ENCODE data around the gene ATG10.

ATG10 gene

GRCh38 chr5:82150559-82150958 lies 178.7 kb downstream of the ATG10 start:
- Histone ChIP-seq H3K4me3 (ENCODE audit: extremely low read depth, insufficient read depth, low read length, poor library complexity, severe bottlenecking) (no peak overlapping the region), H3K27ac (ENCODE audit: low read depth, low read length, severe bottlenecking) (no peak overlapping the region), H3K4me1 (ENCODE audit: control insufficient read depth, insufficient read depth, low read length, poor library complexity, severe bottlenecking) (peaks cover 15% of the 10 kb centered on the region), H3K36me3 (ENCODE audit: control insufficient read depth, insufficient read depth, low read length) (no peaks in the 10 kb centered on the region), H3K9me3 (ENCODE audit: control insufficient read depth, low read length) (no peaks in the 10 kb centered on the region)
- WGBS, 2 experiments (ENCODE audit: insufficient coverage in 2 of 2): 69 to 100% methylated on average over 1 to 3 of the region's 3 CpGs

- Histone ChIP-seq H3K9me3 (ENCODE audit: control insufficient read depth, low read length) (no peaks in the 10 kb centered on the region), H3K27ac (ENCODE audit: low read depth, low read length, severe bottlenecking) (no peak overlapping the region), H3K36me3 (ENCODE audit: control insufficient read depth, insufficient read depth, low read length) (no peaks in the 10 kb centered on the region), H3K4me1 (ENCODE audit: control insufficient read depth, insufficient read depth, low read length, poor library complexity, severe bottlenecking) (peaks cover 15% of the 10 kb centered on the region), H3K4me3 (ENCODE audit: extremely low read depth, insufficient read depth, low read length, poor library complexity, severe bottlenecking) (no peak overlapping the region)
- WGBS, 2 experiments (ENCODE audit: insufficient coverage in 2 of 2): no CpG with 5 or more reads among the region's 1 CpG
These were observed 179.4 kb downstream of the ATG10 start for GRCh38 chr5:82151204-82151603.

GRCh38 chr5:82151662-82152061 lies 179.8 kb downstream of the ATG10 start:
- peaks cover 19% of the 10 kb centered on the region for H3K4me1 ChIP-seq (ENCODE audit: control insufficient read depth, insufficient read depth, low read length, poor library complexity, severe bottlenecking)
- no peaks in the 10 kb centered on the region for H3K9me3 ChIP-seq (ENCODE audit: control insufficient read depth, low read length)
- no peak overlapping the region for H3K4me3 ChIP-seq (ENCODE audit: extremely low read depth, insufficient read depth, low read length, poor library complexity, severe bottlenecking)
- WGBS, 2 experiments (ENCODE audit: insufficient coverage in 2 of 2): no CpG with 5 or more reads among the region's 1 CpG
- H3K27ac ChIP-seq (ENCODE audit: low read depth, low read length, severe bottlenecking): no peak overlapping the region
- H3K36me3 ChIP-seq (ENCODE audit: control insufficient read depth, insufficient read depth, low read length): no peaks in the 10 kb centered on the region

- peaks cover 21% of the 10 kb centered on the region for H3K4me1 ChIP-seq (ENCODE audit: control insufficient read depth, insufficient read depth, low read length, poor library complexity, severe bottlenecking)
- no peak overlapping the region for H3K4me3 ChIP-seq (ENCODE audit: extremely low read depth, insufficient read depth, low read length, poor library complexity, severe bottlenecking)
- 96 to 100% methylated on average over 2 to 3 of the region's 4 CpGs for WGBS, 2 experiments (ENCODE audit: insufficient coverage in 2 of 2)
- H3K9me3 ChIP-seq (ENCODE audit: control insufficient read depth, low read length): no peaks in the 10 kb centered on the region
- no peaks in the 10 kb centered on the region for H3K36me3 ChIP-seq (ENCODE audit: control insufficient read depth, insufficient read depth, low read length)
- no peak overlapping the region for H3K27ac ChIP-seq (ENCODE audit: low read depth, low read length, severe bottlenecking)
These were observed 181.2 kb downstream of the ATG10 start for GRCh38 chr5:82152978-82153481.

- Histone ChIP-seq H3K4me3 (ENCODE audit: extremely low read depth, insufficient read depth, low read length, poor library complexity, severe bottlenecking) (no peak overlapping the region), H3K36me3 (ENCODE audit: control insufficient read depth, insufficient read depth, low read length) (no peaks in the 10 kb centered on the region), H3K4me1 (ENCODE audit: control insufficient read depth, insufficient read depth, low read length, poor library complexity, severe bottlenecking) (peaks cover 25% of the 10 kb centered on the region), H3K27ac (ENCODE audit: low read depth, low read length, severe bottlenecking) (peak overlapping the region; percentile 46), H3K9me3 (ENCODE audit: control insufficient read depth, low read length) (no peaks in the 10 kb centered on the region)
- whole genome bisulfite sequencing, 2 experiments (ENCODE audit: insufficient coverage in 2 of 2): 80% methylated on average over 1 of the region's 1 CpG; no CpG with 5 or more reads in 1 of the 2 experiments
These were observed 183.0 kb downstream of the ATG10 start for GRCh38 chr5:82154776-82155175.

- no CpG with 5 or more reads among the region's 1 CpG for WGBS, 2 experiments (ENCODE audit: insufficient coverage in 2 of 2)
- Histone ChIP-seq H3K9me3 (ENCODE audit: control insufficient read depth, low read length) (no peaks in the 10 kb centered on the region), H3K4me3 (ENCODE audit: extremely low read depth, insufficient read depth, low read length, poor library complexity, severe bottlenecking) (no peak overlapping the region), H3K36me3 (ENCODE audit: control insufficient read depth, insufficient read depth, low read length) (no peaks in the 10 kb centered on the region), H3K4me1 (ENCODE audit: control insufficient read depth, insufficient read depth, low read length, poor library complexity, severe bottlenecking) (peaks cover 24% of the 10 kb centered on the region), H3K27ac (ENCODE audit: low read depth, low read length, severe bottlenecking) (peak overlapping the region; percentile 46)
These were observed 183.5 kb downstream of the ATG10 start for GRCh38 chr5:82155305-82155704.

- Histone ChIP-seq H3K36me3 (ENCODE audit: control insufficient read depth, insufficient read depth, low read length) (no peaks in the 10 kb centered on the region), H3K4me1 (ENCODE audit: control insufficient read depth, insufficient read depth, low read length, poor library complexity, severe bottlenecking) (peaks cover 22% of the 10 kb centered on the region), H3K27ac (ENCODE audit: low read depth, low read length, severe bottlenecking) (no peak overlapping the region), H3K9me3 (ENCODE audit: control insufficient read depth, low read length) (no peaks in the 10 kb centered on the region), H3K4me3 (ENCODE audit: extremely low read depth, insufficient read depth, low read length, poor library complexity, severe bottlenecking) (no peak overlapping the region)
- WGBS, 2 experiments (ENCODE audit: insufficient coverage in 2 of 2): 76 to 100% methylated on average over 2 of the region's 4 CpGs
These were observed 185.1 kb downstream of the ATG10 start for GRCh38 chr5:82156874-82157273.

GRCh38 chr5:82158755-82159413 lies 187.1 kb downstream of the ATG10 start:
- Histone ChIP-seq H3K4me3 (ENCODE audit: extremely low read depth, insufficient read depth, low read length, poor library complexity, severe bottlenecking) (no peak overlapping the region), H3K27ac (ENCODE audit: low read depth, low read length, severe bottlenecking) (no peak overlapping the region), H3K4me1 (ENCODE audit: control insufficient read depth, insufficient read depth, low read length, poor library complexity, severe bottlenecking) (peaks cover 22% of the 10 kb centered on the region), H3K9me3 (ENCODE audit: control insufficient read depth, low read length) (no peaks in the 10 kb centered on the region), H3K36me3 (ENCODE audit: control insufficient read depth, insufficient read depth, low read length) (no peaks in the 10 kb centered on the region)
- no CpG with 5 or more reads among the region's 3 CpGs for WGBS, 2 experiments (ENCODE audit: insufficient coverage in 2 of 2)

- Histone ChIP-seq H3K4me3 (ENCODE audit: extremely low read depth, insufficient read depth, low read length, poor library complexity, severe bottlenecking) (no peak overlapping the region), H3K4me1 (ENCODE audit: control insufficient read depth, insufficient read depth, low read length, poor library complexity, severe bottlenecking) (peaks cover 19% of the 10 kb centered on the region), H3K9me3 (ENCODE audit: control insufficient read depth, low read length) (no peaks in the 10 kb centered on the region), H3K36me3 (ENCODE audit: control insufficient read depth, insufficient read depth, low read length) (no peaks in the 10 kb centered on the region), H3K27ac (ENCODE audit: low read depth, low read length, severe bottlenecking) (no peak overlapping the region)
These were observed 189.1 kb downstream of the ATG10 start for GRCh38 chr5:82160948-82161347.

- 86% methylated on average over 2 of the region's 4 CpGs; no CpG with 5 or more reads in 1 of the 2 experiments for WGBS, 2 experiments (ENCODE audit: insufficient coverage in 2 of 2)
- Histone ChIP-seq H3K9me3 (ENCODE audit: control insufficient read depth, low read length) (no peaks in the 10 kb centered on the region), H3K4me1 (ENCODE audit: control insufficient read depth, insufficient read depth, low read length, poor library complexity, severe bottlenecking) (peaks cover 12% of the 10 kb centered on the region), H3K27ac (ENCODE audit: low read depth, low read length, severe bottlenecking) (no peak overlapping the region), H3K36me3 (ENCODE audit: control insufficient read depth, insufficient read depth, low read length) (no peaks in the 10 kb centered on the region), H3K4me3 (ENCODE audit: extremely low read depth, insufficient read depth, low read length, poor library complexity, severe bottlenecking) (no peak overlapping the region)
These were observed 190.8 kb downstream of the ATG10 start for GRCh38 chr5:82162573-82162972.

- Histone ChIP-seq H3K27ac (ENCODE audit: low read depth, low read length, severe bottlenecking) (no peak overlapping the region), H3K4me3 (ENCODE audit: extremely low read depth, insufficient read depth, low read length, poor library complexity, severe bottlenecking) (no peak overlapping the region)
These were observed 191.8 kb downstream of the ATG10 start for GRCh38 chr5:82163452-82164175.

More at GRCh38 chr5:82163452-82164175, 191.8 kb downstream of the ATG10 start:
- H3K36me3 ChIP-seq (ENCODE audit: control insufficient read depth, insufficient read depth, low read length): no peaks in the 10 kb centered on the region
- H3K4me1 ChIP-seq (ENCODE audit: control insufficient read depth, insufficient read depth, low read length, poor library complexity, severe bottlenecking): peaks cover 12% of the 10 kb centered on the region
- H3K9me3 ChIP-seq (ENCODE audit: control insufficient read depth, low read length): no peaks in the 10 kb centered on the region
